Amniotic epithelial cell (primary cell): Measurements from ENCODE around the gene P2RY6.
A peak's percentile ranks its signal among the peaks of the same experiment; 100 is the strongest.

Source experiments
- DNase-seq: peaks from one replicate; pipeline ENCODE4 v3.0.0-alpha.2; 2010; ENCODE audit warnings: low read depth

The P2RY6 gene

DNA sequence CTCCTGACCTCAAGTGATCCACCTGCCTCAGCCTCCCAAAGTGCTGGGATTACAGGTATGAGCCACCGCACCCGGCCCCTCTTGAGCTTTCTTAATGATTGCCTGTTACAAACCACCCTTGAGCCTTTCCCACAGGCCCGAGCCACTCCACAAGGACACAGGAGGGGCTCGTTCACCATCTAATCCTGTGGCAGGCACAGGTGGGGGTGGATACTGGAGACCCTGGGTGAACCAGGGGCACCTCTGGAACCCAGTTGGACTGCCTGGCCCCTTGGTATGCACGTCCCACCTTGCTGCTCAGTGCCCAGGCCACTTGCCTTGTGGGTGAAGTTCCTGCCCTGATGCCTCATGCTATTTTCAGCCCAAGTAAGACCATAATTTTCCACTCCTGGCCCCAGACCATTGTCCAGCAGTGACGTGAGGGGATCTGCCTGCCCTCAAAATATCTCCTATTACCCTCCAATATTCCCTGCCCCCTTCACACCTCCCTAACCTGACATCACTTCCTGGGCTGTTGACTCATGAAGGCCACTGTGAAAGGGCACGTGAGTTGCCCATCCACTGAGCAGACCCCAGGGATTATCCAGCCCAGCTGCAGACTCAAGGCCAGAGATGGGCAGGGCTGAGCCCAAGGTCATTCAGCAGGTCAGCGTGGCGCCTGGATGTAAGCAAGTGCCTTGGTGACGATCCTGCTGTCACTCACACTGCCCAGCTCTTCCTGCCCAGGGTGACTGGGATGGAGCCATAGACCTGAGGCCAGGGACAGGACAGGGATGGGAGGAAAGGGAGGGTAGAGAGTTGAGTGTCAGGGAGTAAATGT is 34.5 kb upstream of the P2RY6 start:
- DNase-seq, result peak; percentile 55

- no peak for DNase-seq
These were observed 33.0 kb upstream of the P2RY6 start for GRCh38 chr11:73239111-73239521.

- DNase-seq, result no peak
These were observed 32.5 kb upstream of the P2RY6 start for GRCh38 chr11:73239571-73240189.

DNA sequence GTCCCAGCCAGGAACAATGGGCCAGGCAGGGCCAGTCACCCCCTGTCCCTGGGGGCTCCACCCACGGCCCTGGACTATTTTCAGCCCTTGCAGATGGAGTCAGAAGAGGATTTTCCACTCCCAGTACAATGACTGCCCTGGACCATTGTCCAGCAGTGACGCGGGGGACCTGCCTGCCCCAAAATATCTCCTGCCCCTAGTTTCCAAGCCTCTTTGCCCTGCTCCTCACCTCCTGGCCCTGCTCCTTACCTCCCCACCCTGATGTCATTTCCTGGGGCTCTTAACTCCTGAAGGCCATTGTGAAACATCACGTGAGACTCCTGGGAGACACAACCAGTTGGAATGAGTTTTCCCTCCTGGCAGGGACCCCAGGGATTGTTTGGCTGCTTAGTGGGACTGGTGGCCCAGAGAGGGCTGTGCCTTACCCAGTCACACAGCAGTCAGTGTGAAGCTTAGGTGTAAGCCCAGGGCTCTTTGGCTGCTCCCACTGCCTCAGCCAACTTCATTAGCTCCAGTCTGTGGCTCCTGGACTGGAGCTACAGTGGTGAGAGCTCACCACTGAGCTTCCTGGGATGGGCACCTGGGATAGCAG is 31.9 kb upstream of the P2RY6 start:
- peak; percentile 49 for DNase-seq

DNA sequence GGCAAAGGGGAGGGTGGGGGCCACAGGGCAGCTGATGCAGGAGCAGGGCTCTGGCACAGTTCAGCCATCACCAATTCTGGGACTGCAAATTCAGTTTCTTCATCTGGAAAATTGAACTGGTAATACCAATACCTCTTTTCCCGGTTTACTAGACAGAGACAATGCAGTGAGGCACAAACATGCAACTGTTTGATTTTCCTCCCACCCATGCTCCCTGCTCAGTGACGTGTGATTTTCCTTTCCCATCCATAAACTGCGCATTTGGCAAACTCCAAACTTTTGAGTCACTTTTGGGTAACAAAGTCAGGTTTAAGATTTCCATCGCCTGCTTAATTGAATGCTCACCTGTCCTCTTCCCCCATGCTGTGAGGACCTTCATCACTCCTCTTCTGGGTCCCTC is 30.8 kb upstream of the P2RY6 start:
- no peak for DNase-seq

DNA sequence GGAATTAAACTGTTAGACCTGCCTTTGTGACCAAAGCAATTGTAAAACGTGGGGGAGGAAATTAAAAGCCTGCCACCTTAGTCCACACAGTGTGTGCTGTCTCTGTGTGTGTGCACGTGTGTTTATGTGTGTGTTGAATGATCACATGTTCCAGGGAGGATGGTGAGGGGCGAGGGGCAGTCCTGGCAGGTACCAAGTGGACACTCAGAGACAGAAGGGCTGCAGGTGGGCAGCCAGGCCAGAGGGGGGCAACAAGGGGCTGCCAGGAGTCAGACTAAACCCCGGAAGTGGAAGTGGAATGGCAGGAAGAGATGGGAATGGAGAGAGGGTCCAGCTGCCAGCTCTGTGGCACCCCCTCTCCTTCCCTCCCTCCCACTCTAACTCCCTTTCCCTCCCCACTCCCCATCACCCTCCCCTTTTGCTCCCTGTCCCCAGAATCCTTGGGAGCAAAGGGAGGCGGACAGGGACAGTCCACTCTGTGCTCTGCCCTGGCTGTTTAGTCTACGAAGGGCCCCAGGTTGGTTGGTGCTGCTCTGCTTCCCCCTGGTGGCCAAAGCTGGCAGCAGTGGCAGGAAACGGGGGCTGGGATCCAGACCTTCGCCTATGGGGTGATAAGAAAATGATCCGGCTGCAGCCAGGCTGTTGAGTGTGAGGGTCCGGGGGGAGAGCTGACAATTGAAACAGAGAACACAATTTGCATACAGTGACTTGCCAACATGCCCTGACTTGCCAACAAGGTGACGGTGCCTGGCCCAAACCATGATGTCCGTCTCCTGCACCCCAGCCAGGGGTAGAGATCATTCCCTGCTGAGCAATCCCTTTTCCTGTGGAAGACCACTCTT is 29.7 kb upstream of the P2RY6 start:
- DNase-seq, result peak; percentile 58

- no peak for DNase-seq
These were observed 29.0 kb upstream of the P2RY6 start for GRCh38 chr11:73243093-73243485.

DNA sequence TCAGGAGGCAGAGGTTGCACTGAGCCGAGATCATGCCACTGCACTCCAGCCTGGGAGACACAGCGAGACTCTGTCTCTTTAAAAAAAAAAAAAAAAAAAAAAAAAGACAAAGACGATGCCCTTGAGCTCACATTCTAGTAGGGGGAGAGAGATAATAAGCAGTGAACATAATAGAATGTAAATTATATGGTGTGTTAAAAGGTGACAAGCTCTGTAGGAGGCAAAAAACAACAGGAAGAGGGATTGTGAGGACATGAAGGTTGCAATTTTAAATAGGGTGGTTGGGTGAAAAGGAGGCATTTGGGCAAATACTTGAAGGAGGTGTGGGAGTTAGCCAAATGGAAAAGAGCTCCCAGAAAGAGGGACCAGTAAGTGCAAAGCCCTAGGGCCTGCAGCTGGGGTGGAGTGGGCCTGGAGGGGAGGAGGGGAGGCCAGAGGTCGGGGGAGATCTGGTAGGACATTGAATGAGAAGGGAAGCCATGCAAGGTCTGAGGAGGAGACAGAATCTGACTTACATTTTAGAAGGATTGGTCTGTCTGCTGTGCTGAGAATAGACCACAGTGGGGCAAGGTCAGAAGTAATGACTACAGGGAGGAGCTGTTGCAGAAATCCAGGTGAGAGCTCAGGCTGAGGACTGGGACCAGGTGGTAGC is 27.4 kb upstream of the P2RY6 start:
- DNase-seq, result no peak

GRCh38 chr11:73245461-73245860 is 26.7 kb upstream of the P2RY6 start:
- no peak for DNase-seq

DNA sequence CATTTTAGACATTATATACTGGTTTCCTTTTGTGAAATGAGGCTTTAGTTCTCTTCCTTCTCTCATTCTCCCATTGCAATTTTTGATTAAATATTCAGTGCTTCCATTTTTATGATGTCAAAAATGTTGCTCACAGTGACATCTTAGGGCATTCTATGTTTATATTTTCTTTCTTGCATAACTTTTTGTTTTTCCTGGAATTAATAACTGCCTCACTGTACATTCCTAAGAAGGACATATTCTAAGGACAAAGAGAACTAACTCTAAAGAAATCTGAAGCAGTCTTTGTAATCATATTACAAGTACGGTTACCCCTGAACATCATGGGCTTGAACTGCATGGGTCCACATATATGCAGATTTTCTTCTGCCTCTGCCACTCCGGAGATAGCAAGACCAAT is 25.8 kb upstream of the P2RY6 start:
- DNase-seq, result no peak

DNA sequence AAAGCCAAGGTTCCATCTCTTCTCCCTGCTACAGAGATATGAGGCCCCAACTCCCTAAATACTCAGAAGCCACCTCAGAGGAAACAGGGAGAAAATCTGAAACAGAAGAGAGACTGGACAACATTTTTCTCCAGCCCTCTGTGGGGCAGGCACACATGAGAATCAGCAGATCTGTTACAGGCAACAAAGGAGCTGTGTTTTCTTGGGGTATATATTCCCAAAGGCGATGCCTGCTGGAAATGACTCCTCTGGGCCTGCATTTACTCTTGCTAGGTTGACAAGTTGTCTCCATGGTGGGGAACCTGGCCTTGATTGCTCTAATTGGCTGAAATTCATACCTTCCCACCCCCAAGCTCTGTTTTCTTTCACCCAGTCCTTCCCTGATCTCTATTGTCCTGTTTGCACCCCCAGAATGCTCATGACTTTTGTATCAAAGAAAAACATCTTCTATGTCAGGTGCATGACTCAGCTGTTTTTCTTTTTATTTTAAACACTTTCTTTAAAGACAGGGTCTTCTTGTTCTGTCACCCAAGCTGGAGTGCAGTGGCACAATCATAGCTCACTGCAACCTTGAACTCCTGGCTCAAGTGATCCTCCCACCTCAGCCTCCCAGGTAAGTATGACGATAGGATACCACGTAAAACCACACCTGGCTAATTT is 23.5 kb upstream of the P2RY6 start:
- no peak for DNase-seq

- DNase-seq, result peak; percentile 49
These were observed 22.8 kb upstream of the P2RY6 start for GRCh38 chr11:73249304-73249703.

DNA sequence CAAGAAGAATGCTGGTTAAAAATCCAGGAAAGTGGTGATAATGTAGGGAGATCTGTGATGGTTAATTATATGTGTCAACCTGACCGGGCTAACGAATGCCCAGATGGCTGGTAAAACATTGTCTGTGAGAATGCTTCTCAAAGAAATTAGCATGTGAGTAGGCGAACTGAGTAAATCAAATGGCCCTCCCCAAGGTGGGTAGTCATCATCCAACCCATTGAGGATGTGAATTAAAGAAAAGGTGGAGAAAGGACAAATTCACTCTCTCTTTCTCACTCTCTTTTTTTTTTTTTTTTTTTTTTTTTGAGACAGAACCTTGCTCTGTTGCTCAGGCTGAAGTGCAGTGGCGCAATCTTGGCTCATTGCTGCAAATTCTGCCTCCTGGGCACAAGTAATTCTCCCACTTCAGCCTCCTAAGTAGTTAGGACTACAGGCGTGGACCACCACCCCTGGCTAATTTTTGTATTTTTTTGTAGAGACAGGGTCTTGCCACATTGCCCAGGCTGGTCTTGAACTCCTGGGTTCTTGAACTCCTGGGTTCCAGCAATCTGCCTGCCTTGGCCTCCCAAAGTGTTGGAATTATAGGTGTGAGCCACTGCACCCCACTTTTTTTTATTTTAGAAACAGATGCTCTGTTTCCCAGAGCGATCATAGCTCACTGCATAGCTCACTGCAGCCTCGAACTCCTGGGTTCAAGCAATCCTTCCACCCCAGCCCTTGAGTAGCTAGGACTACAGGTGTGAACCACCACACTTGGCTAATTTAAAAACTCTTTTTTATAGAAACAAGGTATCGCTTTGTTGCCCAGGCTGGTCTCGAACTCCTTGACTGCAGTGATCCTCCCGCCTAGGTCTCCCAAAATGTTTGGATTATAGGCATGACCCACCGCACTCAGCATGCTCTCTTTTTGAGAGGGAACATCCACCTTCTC is 22.0 kb upstream of the P2RY6 start:
- peak; percentile 48 for DNase-seq

- no peak for DNase-seq
These were observed 19.5 kb upstream of the P2RY6 start for GRCh38 chr11:73252577-73253191.

DNA sequence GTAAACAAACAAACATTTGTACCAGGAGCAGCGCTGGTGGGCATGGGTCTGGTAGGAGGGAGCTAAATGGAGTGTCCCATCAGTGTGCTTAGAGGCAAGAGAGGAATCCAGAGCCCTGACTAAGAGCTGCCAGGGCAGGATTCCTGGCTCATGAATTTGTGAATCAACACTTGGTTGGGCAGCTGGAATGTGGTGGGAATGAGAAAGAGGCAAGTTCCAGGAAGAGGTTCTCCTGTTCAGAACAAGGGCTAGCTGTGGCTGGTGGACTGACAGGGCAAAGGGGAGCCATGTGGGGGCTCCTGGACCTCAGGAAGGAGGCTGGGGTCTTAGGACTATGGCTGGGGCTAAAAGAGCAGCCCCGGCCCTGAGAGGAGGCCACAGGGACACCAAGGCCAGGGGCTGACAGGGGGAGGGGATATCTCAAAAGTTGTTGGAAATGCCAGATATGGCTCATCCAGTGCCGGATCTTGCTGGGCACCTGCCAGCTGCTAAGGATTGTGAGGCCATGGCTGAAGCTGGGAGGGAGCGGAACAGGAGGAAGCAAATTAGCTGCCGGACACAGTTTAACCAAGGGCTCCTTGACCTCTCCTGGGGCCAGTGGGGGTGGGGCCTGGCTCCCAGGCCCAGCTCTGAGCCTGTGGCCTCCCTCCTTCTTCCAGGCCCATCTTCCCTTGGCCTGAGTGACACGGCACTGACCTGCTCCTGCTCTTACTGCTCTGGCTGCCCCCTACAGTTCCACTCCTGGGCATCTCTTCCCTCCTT is 14.6 kb upstream of the P2RY6 start:
- DNase-seq, result peak; percentile 97

DNA sequence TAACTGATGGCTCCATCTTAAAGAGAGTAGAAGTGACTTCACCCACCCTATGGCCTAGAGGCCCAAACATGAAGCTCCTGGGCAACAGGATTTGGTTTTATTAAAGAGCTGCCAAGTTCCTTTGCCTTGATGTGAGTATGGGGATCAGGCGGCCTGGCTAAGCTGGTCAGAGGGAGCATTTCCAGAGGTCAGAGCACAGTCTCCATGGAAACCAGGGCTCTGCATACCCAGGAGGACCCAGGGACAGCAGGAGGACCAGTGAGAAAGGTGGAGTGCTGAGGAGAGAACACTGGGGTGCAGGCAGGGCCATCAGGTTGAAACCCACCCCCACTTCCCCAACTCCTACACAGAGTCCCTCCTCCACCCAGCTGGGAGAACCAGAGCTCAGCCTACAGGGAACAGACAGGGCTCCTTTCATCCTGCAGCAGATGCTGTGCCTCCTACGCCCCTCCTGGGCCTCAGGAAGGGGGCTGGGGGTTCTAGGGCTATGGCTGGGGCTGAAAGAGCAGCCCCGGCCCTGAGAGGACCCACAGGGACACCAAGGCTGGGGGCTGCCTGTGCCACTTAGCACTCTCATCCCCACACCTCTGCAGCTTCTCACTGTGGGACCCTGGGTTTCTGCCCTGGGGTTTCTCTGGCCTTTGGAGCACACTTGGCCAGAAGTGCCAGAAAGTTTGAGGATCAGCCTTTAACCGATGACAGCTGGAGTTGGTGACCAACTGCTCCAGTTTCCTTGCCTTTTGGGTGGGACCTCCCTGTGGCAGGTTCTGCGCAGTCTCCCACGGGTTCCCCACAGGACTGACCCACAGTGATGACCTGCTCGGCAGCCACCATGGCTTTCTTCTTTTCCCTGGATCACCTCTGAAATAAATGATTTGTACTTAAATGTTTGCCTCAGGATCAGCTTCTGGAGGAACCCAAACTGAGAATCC is 13.8 kb upstream of the P2RY6 start:
- DNase-seq, result no peak

DNA sequence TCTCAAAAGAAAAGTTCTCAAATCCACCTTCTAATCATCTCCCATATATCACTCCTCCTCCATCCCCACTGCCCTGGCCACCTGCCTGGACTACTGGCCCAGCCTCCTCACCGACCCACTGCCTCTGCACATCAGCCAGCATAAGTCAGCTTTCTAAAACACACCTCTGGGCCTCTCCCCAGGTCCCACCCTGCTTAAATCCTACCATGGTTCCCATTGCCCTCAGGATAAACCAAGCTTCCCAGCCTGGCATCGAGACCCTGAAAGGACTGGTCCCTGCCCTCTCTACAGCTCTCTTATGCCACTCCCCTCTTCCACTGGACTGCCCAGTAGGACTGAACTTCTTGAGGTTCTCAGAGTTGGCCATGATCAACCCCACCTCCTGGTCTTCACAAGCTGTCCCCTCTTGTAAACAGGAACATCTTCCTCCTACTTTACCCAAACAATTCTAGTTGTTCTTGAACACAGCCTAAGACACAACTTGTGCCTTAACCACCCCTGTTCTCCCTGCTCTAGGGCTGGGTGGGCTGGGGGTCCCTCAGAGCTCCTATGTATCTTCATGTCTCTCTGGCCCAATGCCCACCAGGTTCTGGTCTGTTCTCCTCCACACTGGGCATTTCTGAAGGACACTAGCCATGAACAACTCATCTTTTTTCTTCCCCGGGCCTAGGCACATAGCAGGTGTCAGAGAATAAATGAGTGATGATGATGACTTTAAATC is 12.6 kb upstream of the P2RY6 start:
- no peak for DNase-seq
